Karpas-422 (cell line): ENCODE measurements around the gene FBXL17. TPM values are rescaled to one million over a fixed set of nuclear protein-coding genes. Genes with fewer than 3 reads are reported as not detected.

Experiments
- DNase-seq: peaks from one replicate; pipeline ENCODE4 v3.0.0-alpha.2; 2015
- H2AFZ ChIP-seq: fragments of 200-600 bp; sonication (generic); 2 replicates; pipeline ENCODE4 v1.6.1; 2014; ENCODE audit warnings: antibody characterized with exemption, low read length, mixed read lengths
- H3K27ac ChIP-seq: fragments of 200-600 bp; sonication (generic); 2 replicates; pipeline ENCODE4 v1.5.1; 2014; ENCODE audit warnings: mild to moderate bottlenecking, low read length, moderate library complexity
- H3K27me3 ChIP-seq: fragments of 200-600 bp; sonication (generic); 2 replicates; pipeline ENCODE4 v1.6.1; 2014; ENCODE audit warnings: low read length, mixed read lengths
- H3K36me3 ChIP-seq: fragments of 200-600 bp; sonication (generic); 2 replicates; pipeline ENCODE4 v1.6.1; 2014; ENCODE audit warnings: low read length, mixed read lengths; ENCODE audit not compliant: insufficient read depth
- H3K4me1 ChIP-seq: fragments of 200-600 bp; sonication (generic); 2 replicates; pipeline ENCODE4 v1.6.1; 2014; ENCODE audit warnings: mild to moderate bottlenecking, low read length, mixed read lengths
- H3K4me2 ChIP-seq: fragments of 200-600 bp; sonication (generic); 2 replicates; pipeline ENCODE4 v1.6.1; 2014; ENCODE audit warnings: low read length, low read depth, mild to moderate bottlenecking; ENCODE audit not compliant: poor library complexity, severe bottlenecking
- H3K4me3 ChIP-seq: fragments of 200-600 bp; sonication (generic); 2 replicates; pipeline ENCODE4 v1.5.1; 2014; ENCODE audit warnings: mild to moderate bottlenecking, antibody characterized with exemption, low read length, mixed read lengths
- H3K79me2 ChIP-seq: fragments of 200-600 bp; sonication (generic); 2 replicates; pipeline ENCODE4 v1.6.1; 2014; ENCODE audit warnings: mild to moderate bottlenecking, low read length, mixed read lengths
- H3K9ac ChIP-seq: fragments of 200-600 bp; sonication (generic); 2 replicates; pipeline ENCODE4 v1.6.0; 2014; ENCODE audit warnings: low read length
- H3K9me2 ChIP-seq: fragments of 200-600 bp; sonication (generic), shearing (Covaris generic); replicated peaks from 2 replicates; pipeline ENCODE4 v1.6.0; 2014; ENCODE audit warnings: mild to moderate bottlenecking, low read length, moderate library complexity; ENCODE audit not compliant: insufficient read depth
- H3K9me3 ChIP-seq: fragments of 300-700, 200-600 bp; sonication (generic); 2 replicates; pipeline ENCODE4 v1.6.1; 2014; ENCODE audit warnings: low read length, mixed read lengths
- H4K20me1 ChIP-seq: fragments of 200-600 bp; sonication (generic); 2 replicates; pipeline ENCODE4 v1.6.1; 2014; ENCODE audit warnings: mild to moderate bottlenecking, antibody characterized with exemption, low read length, low read depth; ENCODE audit not compliant: insufficient read depth
- total RNA-seq: library from RNA; depleted of rRNA; stranded (reverse); fragments of >200 nt; shearing (Covaris generic); gene quantifications from 2 replicates; pipeline ENCODE4 v1.2.3, GENCODE V29; 2014; ENCODE audit warnings: low replicate concordance

FBXL17 gene
- total RNA-seq, 1 experiment from 2014 or later: 26.9 TPM

DNA sequence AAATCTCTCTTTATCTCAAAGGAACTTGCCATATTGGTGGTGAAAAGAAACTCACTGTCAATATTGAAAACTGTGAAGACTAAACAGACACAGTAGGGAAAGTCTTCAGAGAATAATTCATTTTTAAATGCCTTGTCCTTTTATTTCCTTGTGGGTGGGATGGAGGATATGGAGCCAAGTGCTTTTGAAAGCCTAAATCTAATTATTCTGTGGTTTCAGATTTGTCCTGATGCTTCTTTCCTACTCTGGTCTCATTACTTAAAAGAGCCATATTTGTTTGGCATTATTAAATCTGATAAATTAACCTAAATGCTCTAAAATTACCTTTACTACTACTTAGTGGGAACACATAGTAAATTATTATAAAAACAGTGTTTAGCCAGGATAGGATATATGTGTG is 452.8 kb downstream of the FBXL17 start:
- no peak for DNase-seq
- Histone ChIP-seq H3K79me2 (no peaks in the 10 kb centered on the region), H3K4me1 (no peaks in the 10 kb centered on the region), H3K27me3 (no peaks in the 10 kb centered on the region), H3K4me3 (no peak overlapping the region), H3K27ac (no peak overlapping the region), H4K20me1 (no peaks in the 10 kb centered on the region), H3K9ac (no peak overlapping the region), H3K9me2 (no peaks in the 10 kb centered on the region), H3K9me3 (no peaks in the 10 kb centered on the region), H3K36me3 (no peaks in the 10 kb centered on the region), H2AFZ (no peak overlapping the region), H3K4me2 (no peak overlapping the region)

DNA sequence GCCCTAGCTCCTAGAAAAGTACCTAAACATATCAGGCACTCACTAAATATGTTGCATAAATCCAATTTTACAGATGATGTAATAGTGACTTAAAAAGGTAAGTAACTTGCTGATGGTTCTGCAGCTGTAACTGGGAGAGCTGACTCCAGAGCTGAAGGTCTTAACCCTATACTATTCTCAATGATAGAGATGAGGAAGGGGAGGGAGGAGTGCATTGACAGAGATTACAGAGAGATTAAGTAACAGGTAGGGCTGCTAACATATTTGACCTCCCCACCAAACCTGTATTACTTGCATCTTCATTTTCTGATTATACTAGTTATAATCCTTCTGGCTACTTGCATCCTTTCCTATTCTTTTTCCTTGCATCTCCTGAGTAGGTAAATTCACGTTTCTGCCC is 455.8 kb downstream of the FBXL17 start:
- no peaks in the 10 kb centered on the region for H4K20me1 ChIP-seq
- no peaks in the 10 kb centered on the region for H3K9me2 ChIP-seq
- H3K27me3 ChIP-seq: no peaks in the 10 kb centered on the region
- H3K9me3 ChIP-seq: no peaks in the 10 kb centered on the region
- no peak overlapping the region for H3K27ac ChIP-seq
- H3K4me1 ChIP-seq: no peaks in the 10 kb centered on the region
- H3K4me2 ChIP-seq: no peak overlapping the region
- no peak overlapping the region for H3K9ac ChIP-seq
- H3K4me3 ChIP-seq: no peak overlapping the region
- DNase-seq: no peak
- H3K36me3 ChIP-seq: no peaks in the 10 kb centered on the region
- H2AFZ ChIP-seq: no peak overlapping the region
- no peaks in the 10 kb centered on the region for H3K79me2 ChIP-seq

GRCh38 chr5:107925200-107925599 is 456.7 kb downstream of the FBXL17 start:
- no peaks in the 10 kb centered on the region for H3K9me2 ChIP-seq
- no peaks in the 10 kb centered on the region for H3K79me2 ChIP-seq
- H3K4me1 ChIP-seq: no peaks in the 10 kb centered on the region
- H3K9ac ChIP-seq: no peak overlapping the region
- H3K4me3 ChIP-seq: no peak overlapping the region
- DNase-seq: no peak
- H3K4me2 ChIP-seq: no peak overlapping the region
- H2AFZ ChIP-seq: no peak overlapping the region
- no peak overlapping the region for H3K27ac ChIP-seq
- no peaks in the 10 kb centered on the region for H3K27me3 ChIP-seq
- H4K20me1 ChIP-seq: no peaks in the 10 kb centered on the region
- no peaks in the 10 kb centered on the region for H3K9me3 ChIP-seq
- H3K36me3 ChIP-seq: no peaks in the 10 kb centered on the region

DNA sequence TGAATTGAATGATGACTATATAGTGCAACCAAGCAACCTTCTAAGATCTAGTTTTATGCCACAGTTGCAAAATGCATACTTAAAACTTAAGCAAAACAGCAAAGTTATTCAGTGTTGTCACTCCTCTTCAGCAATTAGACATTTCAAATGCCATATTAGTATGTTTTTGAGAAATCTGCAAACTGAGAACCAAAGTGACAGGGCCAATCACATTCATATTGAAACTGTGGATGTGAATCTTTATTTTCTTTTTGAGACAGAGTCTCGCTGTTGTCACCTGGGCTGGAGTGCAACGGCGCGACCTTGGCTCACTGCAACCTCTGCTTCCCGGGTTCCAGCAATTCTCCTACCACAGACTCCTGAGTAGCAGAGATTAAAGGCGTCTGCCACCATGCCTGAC is 461.9 kb downstream of the FBXL17 start:
- H3K36me3 ChIP-seq: no peaks in the 10 kb centered on the region
- H4K20me1 ChIP-seq: no peaks in the 10 kb centered on the region
- H2AFZ ChIP-seq: no peak overlapping the region
- no peaks in the 10 kb centered on the region for H3K9me3 ChIP-seq
- H3K4me1 ChIP-seq: no peaks in the 10 kb centered on the region
- no peaks in the 10 kb centered on the region for H3K79me2 ChIP-seq
- H3K9me2 ChIP-seq: no peaks in the 10 kb centered on the region
- DNase-seq: no peak
- no peaks in the 10 kb centered on the region for H3K27me3 ChIP-seq
- H3K9ac ChIP-seq: no peak overlapping the region
- no peak overlapping the region for H3K27ac ChIP-seq
- H3K4me3 ChIP-seq: no peak overlapping the region
- H3K4me2 ChIP-seq: no peak overlapping the region

DNA sequence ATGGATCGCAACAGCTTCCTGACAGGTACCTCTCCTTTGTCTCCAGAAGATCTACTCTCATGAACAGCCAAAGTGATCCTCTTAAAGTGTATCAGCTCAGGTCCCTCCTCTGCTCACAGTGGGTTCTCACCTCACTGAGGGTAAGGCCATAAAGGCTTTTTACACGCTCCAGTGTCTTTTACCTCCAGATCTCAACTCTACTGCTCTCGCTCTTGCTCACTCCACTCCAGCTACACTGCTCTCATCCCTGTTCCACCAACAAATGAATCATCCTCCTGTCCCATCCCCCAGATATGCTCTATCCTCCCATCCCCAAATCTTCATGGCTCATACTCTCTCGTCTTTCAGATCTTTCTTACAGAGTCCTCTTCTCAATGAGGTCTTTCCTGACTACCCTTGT is 462.5 kb downstream of the FBXL17 start:
- H3K9me3 ChIP-seq: no peaks in the 10 kb centered on the region

GRCh38 chr5:107917983-107918382 is 463.9 kb downstream of the FBXL17 start:
- no peak overlapping the region for H2AFZ ChIP-seq
- H4K20me1 ChIP-seq: no peaks in the 10 kb centered on the region
- no peak for DNase-seq
- H3K9me2 ChIP-seq: no peaks in the 10 kb centered on the region
- H3K79me2 ChIP-seq: no peaks in the 10 kb centered on the region
- H3K4me3 ChIP-seq: no peak overlapping the region
- no peaks in the 10 kb centered on the region for H3K27me3 ChIP-seq
- no peak overlapping the region for H3K4me2 ChIP-seq
- H3K4me1 ChIP-seq: no peaks in the 10 kb centered on the region
- H3K9me3 ChIP-seq: no peaks in the 10 kb centered on the region
- no peak overlapping the region for H3K27ac ChIP-seq
- no peaks in the 10 kb centered on the region for H3K36me3 ChIP-seq
- H3K9ac ChIP-seq: no peak overlapping the region

More for the DNA sequence above, 462.5 kb downstream of the FBXL17 start:
- Histone ChIP-seq H3K4me3 (no peak overlapping the region), H4K20me1 (no peaks in the 10 kb centered on the region), H3K27me3 (no peaks in the 10 kb centered on the region), H3K4me2 (no peak overlapping the region), H3K27ac (no peak overlapping the region), H2AFZ (no peak overlapping the region), H3K4me1 (no peaks in the 10 kb centered on the region), H3K79me2 (no peaks in the 10 kb centered on the region), H3K9me2 (no peaks in the 10 kb centered on the region), H3K36me3 (no peaks in the 10 kb centered on the region), H3K9ac (no peak overlapping the region)
- DNase-seq: no peak

- no peaks in the 10 kb centered on the region for H3K9me2 ChIP-seq
- H3K4me2 ChIP-seq: no peak overlapping the region
- no peaks in the 10 kb centered on the region for H4K20me1 ChIP-seq
- H3K4me3 ChIP-seq: no peak overlapping the region
- no peak overlapping the region for H3K9ac ChIP-seq
- no peaks in the 10 kb centered on the region for H3K79me2 ChIP-seq
- no peak overlapping the region for H2AFZ ChIP-seq
- no peaks in the 10 kb centered on the region for H3K9me3 ChIP-seq
- H3K4me1 ChIP-seq: no peaks in the 10 kb centered on the region
- no peak for DNase-seq
- no peaks in the 10 kb centered on the region for H3K27me3 ChIP-seq
- H3K27ac ChIP-seq: no peak overlapping the region
- no peaks in the 10 kb centered on the region for H3K36me3 ChIP-seq
Measured at GRCh38 chr5:107916731-107917725, 464.9 kb downstream of the FBXL17 start.

GRCh38 chr5:107915176-107915812 is 466.6 kb downstream of the FBXL17 start:
- H3K9ac ChIP-seq: no peak overlapping the region
- H3K79me2 ChIP-seq: no peaks in the 10 kb centered on the region
- H3K4me3 ChIP-seq: no peak overlapping the region
- H3K27ac ChIP-seq: no peak overlapping the region
- H3K4me1 ChIP-seq: no peaks in the 10 kb centered on the region
- no peaks in the 10 kb centered on the region for H3K27me3 ChIP-seq
- H3K9me3 ChIP-seq: no peaks in the 10 kb centered on the region
- no peak overlapping the region for H2AFZ ChIP-seq
- no peak overlapping the region for H3K4me2 ChIP-seq
- DNase-seq: no peak
- no peaks in the 10 kb centered on the region for H3K9me2 ChIP-seq
- no peaks in the 10 kb centered on the region for H4K20me1 ChIP-seq
- no peaks in the 10 kb centered on the region for H3K36me3 ChIP-seq
